Peyer's patch (tissue), 4 donors: ENCODE results near the gene TK2. TPM values are rescaled to one million over a fixed set of nuclear protein-coding genes. Genes with fewer than 3 reads are reported as not detected.

Experiments
- DNase-seq, 3 donors: peaks; one replicate each; pipeline ENCODE4 v3.0.0-alpha.2; 2017 to 2019
- H3K27ac ChIP-seq, 4 donors: fragments of 200-600 bp; sonication (generic); one replicate each; pipeline ENCODE4 v1.5.1; 2016 to 2019
- H3K27me3 ChIP-seq, 2 donors: fragments of 200-600 bp; sonication (generic); one replicate each; pipeline ENCODE4 v1.5.1; 2019
- H3K36me3 ChIP-seq, 3 donors: fragments of 200-600 bp; sonication (generic); one replicate each; pipeline ENCODE4 v1.5.1; 2016 to 2019
- H3K4me1 ChIP-seq, 4 donors: fragments of 200-600 bp; sonication (generic); one replicate each; pipeline ENCODE4 v1.5.1; 2016 to 2019
- H3K4me3 ChIP-seq, 4 donors: fragments of 200-600 bp; sonication (generic); 1 replicate in 3 of 4; 2 replicates in 1 of 4; pipeline ENCODE4 v1.5.1; 2016 to 2019; ENCODE audit warnings: mild to moderate bottlenecking in 1 of 4
- H3K9me3 ChIP-seq, 4 donors: fragments of 200-600 bp; sonication (generic); one replicate each; pipeline ENCODE4 v1.5.1; 2016 to 2019; ENCODE audit warnings: mild to moderate bottlenecking in 1 of 4
- CTCF ChIP-seq, 6 experiments: fragments of 450-650 bp in 4 of 6; fragments of 200-600 bp in 2 of 6; sonication (generic) in 1 of 6; IDR thresholded peaks; one replicate each; pipeline ENCODE4 v1.5.1; 2017 to 2019; ENCODE audit warnings: antibody characterized with exemption in 6 of 6, mild to moderate bottlenecking in 3 of 6, moderate library complexity in 1 of 6
- POLR2A ChIP-seq, 2 donors: fragments of 450-650 bp; IDR thresholded peaks; one replicate each; pipeline ENCODE4 v1.5.1; 2017; ENCODE audit warnings: antibody characterized with exemption in 2 of 2, mild to moderate bottlenecking in 2 of 2, moderate library complexity in 2 of 2
- total RNA-seq, 4 donors: library from RNA; depleted of rRNA; stranded (reverse); fragments of >200 nt; gene quantifications; one replicate each; pipeline ENCODE4 v1.1.0, GENCODE V29; 2016

TK2 gene
- total RNA-seq, 4 donors from 2014 or later: 22.8 to 33.1 (median 27.1) TPM

- TF ChIP-seq CTCF (IDR thresholded peaks at IDR 0.05): no peak
- TF ChIP-seq POLR2A (IDR thresholded peaks at IDR 0.05): no peak
- Histone ChIP-seq H3K27me3 (no peaks in the 10 kb centered on the region), H3K4me1 (peaks cover under 1 to 60% (median 53%) of the 10 kb centered on the region in 4 donors), H3K4me3 (no peak overlapping the region), H3K9me3 (no peaks in the 10 kb centered on the region), H3K27ac (peak overlapping the region; percentile 50 to 80 (median 74)), H3K36me3 (peaks cover 0 to 31% (median 0%) of the 10 kb centered on the region in 3 donors)
- peak in 1 of 3 donors; percentile 15 for DNase-seq
Measured at GRCh38 chr16:66522816-66523590, 26.9 kb downstream of the TK2 start.

GRCh38 chr16:66521951-66522771 is 27.8 kb downstream of the TK2 start:
- no peaks in the 10 kb centered on the region for H3K27me3 ChIP-seq
- H3K27ac ChIP-seq: peak overlapping the region; percentile 50 to 80 (median 74)
- no peaks in the 10 kb centered on the region for H3K9me3 ChIP-seq
- H3K36me3 ChIP-seq: peaks cover 0 to 23% (median 0%) of the 10 kb centered on the region in 3 donors
- H3K4me1 ChIP-seq: peaks cover 9 to 68% (median 57%) of the 10 kb centered on the region in 4 donors
- DNase-seq: peak; percentile 58 to 93 (median 78)
- TF ChIP-seq CTCF (IDR thresholded peaks at IDR 0.05) (no peak), POLR2A (IDR thresholded peaks at IDR 0.05) (no peak)
- no peak overlapping the region for H3K4me3 ChIP-seq

GRCh38 chr16:66521252-66521713 is 28.6 kb downstream of the TK2 start:
- TF ChIP-seq POLR2A (IDR thresholded peaks at IDR 0.05): no peak
- no peak for TF ChIP-seq CTCF (IDR thresholded peaks at IDR 0.05)
- peaks cover 14 to 73% (median 62%) of the 10 kb centered on the region in 4 donors for H3K4me1 ChIP-seq
- no peaks in the 10 kb centered on the region for H3K27me3 ChIP-seq
- H3K9me3 ChIP-seq: no peaks in the 10 kb centered on the region
- DNase-seq: peak in 1 of 3 donors; percentile 33
- H3K4me3 ChIP-seq: no peak overlapping the region
- peaks cover 0 to 15% (median 0%) of the 10 kb centered on the region in 3 donors for H3K36me3 ChIP-seq
- H3K27ac ChIP-seq: peak overlapping the region; percentile 50 to 80 (median 74)

GRCh38 chr16:66520406-66521170 is 29.3 kb downstream of the TK2 start:
- H3K27me3 ChIP-seq: no peaks in the 10 kb centered on the region
- no peak overlapping the region for H3K4me3 ChIP-seq
- TF ChIP-seq POLR2A (IDR thresholded peaks at IDR 0.05) (no peak), CTCF (IDR thresholded peaks at IDR 0.05) (no peak)
- H3K36me3 ChIP-seq: peaks cover 0 to 8% (median 0%) of the 10 kb centered on the region in 3 donors
- DNase-seq: peak in 2 of 3 donors; percentile 34 to 53
- H3K4me1 ChIP-seq: peaks cover 17 to 79% (median 69%) of the 10 kb centered on the region in 4 donors
- H3K9me3 ChIP-seq: no peaks in the 10 kb centered on the region
- peak overlapping the region; percentile 50 to 80 (median 74) for H3K27ac ChIP-seq
